Stomach (tissue), 9 donors: ENCODE results near the gene CACNB2. TPM values are rescaled to one million over a fixed set of nuclear protein-coding genes. Genes with fewer than 3 reads are reported as not detected.

ENCODE experiments used
- DNase-seq, 2 donors: peaks; one replicate each; pipeline versions ENCODE4 v3.0.0 to v3.0.0-alpha.2; 2013 to 2019
- H3K27ac ChIP-seq, 5 donors: fragments of 200-600 bp in 4 of 5; sonication (generic) in 4 of 5; one replicate each; pipeline ENCODE4 v1.5.1; 2013 to 2019; ENCODE audit warnings: mild to moderate bottlenecking in 1 of 5, moderate library complexity in 1 of 5
- H3K27me3 ChIP-seq, 3 donors: fragments of 200-600 bp; sonication (generic); one replicate each; pipeline ENCODE4 v1.5.1; 2017 to 2019; ENCODE audit warnings: mixed run types in 1 of 3
- H3K36me3 ChIP-seq, 4 donors: fragments of 200-600 bp; sonication (generic); 1 replicate in 3 of 4; 2 replicates in 1 of 4; pipeline ENCODE4 v1.5.1; 2016 to 2019
- H3K4me1 ChIP-seq, 4 donors: fragments of 200-600 bp; sonication (generic); one replicate each; pipeline ENCODE4 v1.5.1; 2016 to 2019
- H3K4me3 ChIP-seq, 4 donors: fragments of 200-600 bp; sonication (generic) in 3 of 4; one replicate each; pipeline ENCODE4 v1.5.1; 2016 to 2019; ENCODE audit warnings: mild to moderate bottlenecking in 1 of 4
- H3K9me3 ChIP-seq, 4 donors: fragments of 200-600 bp; sonication (generic); one replicate each; pipeline ENCODE4 v1.5.1; 2016 to 2019
- CTCF ChIP-seq, 7 experiments: fragments of 450-650 bp in 4 of 7; fragments of 200-600 bp in 3 of 7; sonication (generic) in 3 of 7; IDR thresholded peaks; one replicate each; pipeline ENCODE4 v1.5.1; 2016 to 2019; ENCODE audit warnings: antibody characterized with exemption in 7 of 7, control low read depth in 2 of 7, mild to moderate bottlenecking in 1 of 7
- EP300 ChIP-seq: sonication (generic); formaldehyde crosslinking; IDR thresholded peaks from one replicate; pipeline ENCODE4 v1.6.1; 2017; ENCODE audit warnings: antibody characterized with exemption
- POLR2A ChIP-seq, 4 donors: fragments of 450-650 bp; IDR thresholded peaks; one replicate each; pipeline ENCODE4 v1.6.1; 2016; ENCODE audit warnings: antibody characterized with exemption in 4 of 4, control low read depth in 2 of 4, mild to moderate bottlenecking in 1 of 4, moderate library complexity in 1 of 4
- POLR2AphosphoS5 ChIP-seq, 3 donors: sonication (generic); formaldehyde crosslinking; IDR thresholded peaks; one replicate each; pipeline ENCODE4 v1.6.1; 2016; ENCODE audit warnings: antibody characterized with exemption in 3 of 3
- WGBS, 5 donors: extraction: QIAGEN DNeasy Blood & Tissue Kit in 3 of 5; methylation state at CpG; one replicate each; pipeline versions ENCODE4 v1.1.5 to v1.1.7; 2013 to 2018; 5-methylcytosine and 5-hydroxymethylcytosine counted together
- intact Hi-C: fragments of 100-400 bp; cut with DNase I; formaldehyde crosslinking; loops from one replicate; pipeline ENCODE4 v1.15.1; 2023; ENCODE audit warnings: low total_unique reads
- polyA plus RNA-seq, 3 donors: library from polyadenylated mRNA; stranded (reverse); fragments of 200-250 nt; gene quantifications; one replicate each; pipeline ENCODE4 v1.2.3, GENCODE V29; 2013
- total RNA-seq, 5 donors: library from RNA; depleted of rRNA; stranded (reverse); fragments of >200 nt; gene quantifications; one replicate each; pipeline versions ENCODE4 v1.1.0 to v1.2.3, GENCODE V29; 2014 to 2016
- donor health status: healthy with polysubstance abuse.
- donor health status: Bipolar disorder and iron deficiency.
- donor health status: healthy.

The CACNB2 gene
- total and polyA plus RNA-seq, 8 donors: 0.31 to 42.9 (median 14.3) TPM

GRCh38 chr10:18409599-18410397, 269.6 kb downstream of the CACNB2 start:
- H3K4me1 ChIP-seq: peaks cover 0 to 11% (median 0%) of the 10 kb centered on the region in 4 donors
- no peaks in the 10 kb centered on the region for H3K9me3 ChIP-seq
- DNase-seq: no peak

GRCh38 chr10:18414061-18414460, 273.8 kb downstream of the CACNB2 start:
- TF ChIP-seq POLR2A (IDR thresholded peaks at IDR 0.05) (no peak), EP300 (no peak), POLR2AphosphoS5 (IDR thresholded peaks at IDR 0.05) (no peak), CTCF (IDR thresholded peaks at IDR 0.05) (no peak)
- H3K27me3 ChIP-seq: no peaks in the 10 kb centered on the region
- peaks cover 0 to 11% (median 0%) of the 10 kb centered on the region in 4 donors for H3K4me1 ChIP-seq
- H3K36me3 ChIP-seq: no peaks in the 10 kb centered on the region
- DNase-seq: no peak
- H3K27ac ChIP-seq: no peak overlapping the region
- WGBS, 5 donors: 32 to 55% (median 43%) methylated on average over 2 of the region's 2 CpGs
- no peaks in the 10 kb centered on the region for H3K9me3 ChIP-seq
- H3K4me3 ChIP-seq: no peak overlapping the region
- intact Hi-C loops: no loop called here

More at GRCh38 chr10:18409599-18410397, 269.6 kb downstream of the CACNB2 start:
- WGBS, 5 donors: 66 to 83% (median 79%) methylated on average over 4 of the region's 4 CpGs
- Histone ChIP-seq H3K27me3 (no peaks in the 10 kb centered on the region), H3K27ac (no peak overlapping the region), H3K4me3 (no peak overlapping the region), H3K36me3 (no peaks in the 10 kb centered on the region)
- intact Hi-C loops: no loop called here
- TF ChIP-seq CTCF (IDR thresholded peaks at IDR 0.05): no peak
- TF ChIP-seq EP300: no peak
- no peak for TF ChIP-seq POLR2AphosphoS5 (IDR thresholded peaks at IDR 0.05)
- TF ChIP-seq POLR2A (IDR thresholded peaks at IDR 0.05): no peak

- intact Hi-C loops: no loop called here
- TF ChIP-seq EP300 (no peak), POLR2AphosphoS5 (IDR thresholded peaks at IDR 0.05) (no peak), CTCF (IDR thresholded peaks at IDR 0.05) (no peak), POLR2A (IDR thresholded peaks at IDR 0.05) (no peak)
- Histone ChIP-seq H3K4me1 (peaks cover 0 to 11% (median 0%) of the 10 kb centered on the region in 4 donors), H3K9me3 (no peaks in the 10 kb centered on the region), H3K4me3 (no peak overlapping the region), H3K27me3 (no peaks in the 10 kb centered on the region), H3K36me3 (no peaks in the 10 kb centered on the region), H3K27ac (no peak overlapping the region)
- 80 to 86% (median 84%) methylated on average over 15 of the region's 15 CpGs for WGBS, 5 donors
- no peak for DNase-seq
Observed at GRCh38 chr10:18417950-18418527, 277.8 kb downstream of the CACNB2 start.

- no peaks in the 10 kb centered on the region for H3K27me3 ChIP-seq
- no peak for TF ChIP-seq EP300
- TF ChIP-seq CTCF (IDR thresholded peaks at IDR 0.05): no peak
- TF ChIP-seq POLR2A (IDR thresholded peaks at IDR 0.05): no peak
- TF ChIP-seq POLR2AphosphoS5 (IDR thresholded peaks at IDR 0.05): no peak
- no peaks in the 10 kb centered on the region for H3K36me3 ChIP-seq
- H3K4me3 ChIP-seq: no peak overlapping the region
- WGBS, 5 donors: 72 to 82% (median 78%) methylated on average over 9 of the region's 9 CpGs
- no peak overlapping the region for H3K27ac ChIP-seq
- no peaks in the 10 kb centered on the region for H3K9me3 ChIP-seq
- intact Hi-C loops: no loop called here
- H3K4me1 ChIP-seq: peaks cover 0 to 9% (median 0%) of the 10 kb centered on the region in 4 donors
- DNase-seq: no peak
Observed at GRCh38 chr10:18418541-18419215, 278.5 kb downstream of the CACNB2 start.
